Activated B cell treated with CpG ODN at 0.5 μM for 24 hours (primary cell): Measurements from ENCODE around the gene RAD9B. TPM values are rescaled to one million over a fixed set of nuclear protein-coding genes. Genes with fewer than 3 reads are reported as not detected.
"Not testable (repeated sequence)": the region's sequence is repeated elsewhere in the genome, so short reads cannot be mapped to it uniquely, and the experiment has no call there.

Source experiments
- ATAC-seq: fragments of 200-7000 bp; cut with Tn5 transposase; one replicate; pipeline ENCODE4 v1.10.0; 2021; ENCODE audit warnings: low read depth, mild to moderate bottlenecking, moderate library complexity
- CTCF ChIA-PET: fragments of 350-600 bp; sonication (Branson Sonifier 250); formaldehyde crosslinking; loops from one replicate; lab custom pipeline; 2021; ENCODE audit warnings: antibody characterized with exemption; lab: Charles Lee
- POLR2A ChIA-PET: fragments of 350-600 bp; sonication (Branson Sonifier 250); formaldehyde crosslinking; loops from one replicate; lab custom pipeline; 2021; ENCODE audit warnings: antibody characterized with exemption; lab: Charles Lee
- DNase-seq: peaks from one replicate; pipeline ENCODE4 v3.0.0; 2022
- H3K27ac Mint-ChIP-seq: one replicate; pipeline ENCODE4 v1.8.0; 2020; ENCODE audit warnings: mixed read lengths
- H3K27me3 Mint-ChIP-seq: one replicate; pipeline ENCODE4 v1.8.0; 2021; ENCODE audit warnings: mixed read lengths
- H3K36me3 Mint-ChIP-seq: one replicate; pipeline ENCODE4 v1.8.0; 2021; ENCODE audit warnings: low read depth, mixed read lengths
- H3K4me1 Mint-ChIP-seq: one replicate; pipeline ENCODE4 v1.8.0; 2021; ENCODE audit warnings: mixed read lengths
- H3K4me3 Mint-ChIP-seq: one replicate; pipeline ENCODE4 v1.8.0; 2020; ENCODE audit warnings: mild to moderate bottlenecking, mixed read lengths
- H3K9me3 Mint-ChIP-seq: one replicate; pipeline ENCODE4 v1.8.0; 2020; ENCODE audit warnings: mixed read lengths
- CTCF ChIP-seq: fragments of 200-600 bp; IDR thresholded peaks from one replicate; pipeline ENCODE4 v1.8.0; 2022; ENCODE audit warnings: antibody characterized with exemption, mild to moderate bottlenecking
- intact Hi-C: fragments of 100-400 bp; cut with micrococcal nuclease; formaldehyde crosslinking; loops from one replicate; pipeline ENCODE4 v1.15.1; 2024
- total RNA-seq: library from RNA; stranded (reverse); gene quantifications from 2 replicates; pipeline ENCODE4 v1.2.3, GENCODE V29; 2022

The RAD9B gene
- total RNA-seq, 1 donor from 2014 or later: 1.2 TPM

- no peaks in the 10 kb centered on the region for H3K9me3 Mint-ChIP-seq
- intact Hi-C loops: no loop called here
- peaks cover 83% of the 10 kb centered on the region for H3K36me3 Mint-ChIP-seq
- no peak for DNase-seq
- TF ChIP-seq CTCF: no peak
- no peak overlapping the region for H3K4me3 Mint-ChIP-seq
- ATAC-seq: no peak
- peaks cover 23% of the 10 kb centered on the region for H3K4me1 Mint-ChIP-seq
- ChIA-PET CTCF (interaction anchor here (1.8 kb wide), 1 partner anchor 61 kb away, joined by 4 read pairs; no protein-coding TSS in a partner anchor), POLR2A (interaction anchor here (1.7 kb wide), 1 partner anchor 89 kb away, joined by 5 read pairs; the partner anchor contains the start of gene ARPC3)
- no peaks in the 10 kb centered on the region for H3K27me3 Mint-ChIP-seq
- no peak overlapping the region for H3K27ac Mint-ChIP-seq
Observed at GRCh38 chr12:110538869-110539622, 36.9 kb downstream of the RAD9B start.

- DNase-seq (no peak), ATAC-seq (no peak)
- Mint-ChIP-seq H3K4me1 (peaks cover 23% of the 10 kb centered on the region), H3K36me3 (peaks cover 82% of the 10 kb centered on the region), H3K4me3 (no peak overlapping the region), H3K9me3 (no peaks in the 10 kb centered on the region), H3K27me3 (no peaks in the 10 kb centered on the region), H3K27ac (no peak overlapping the region)
- intact Hi-C loops: loop anchor here (5.0 kb wide), 1 partner anchor 37 kb away; no protein-coding TSS in a partner anchor
- ChIA-PET POLR2A (interaction anchor here (0.6 to 1.7 kb wide), 2 partner anchors 37 to 90 kb away, joined by 5 to 6 read pairs; partner anchors contain the start of gene ARPC3), CTCF (interaction anchor here (1.8 kb wide), 1 partner anchor 60 kb away, joined by 4 read pairs; no protein-coding TSS in a partner anchor)
- no peak for TF ChIP-seq CTCF
Observed at GRCh38 chr12:110540048-110540447, 37.9 kb downstream of the RAD9B start.

- no peaks in the 10 kb centered on the region for H3K27me3 Mint-ChIP-seq
- H3K36me3 Mint-ChIP-seq: peaks cover 78% of the 10 kb centered on the region
- peaks cover 39% of the 10 kb centered on the region for H3K4me1 Mint-ChIP-seq
- ATAC-seq: peak; percentile 42
- no peaks in the 10 kb centered on the region for H3K9me3 Mint-ChIP-seq
- POLR2A ChIA-PET: interaction anchor here (0.8 to 1.1 kb wide), 4 partner anchors 12 to 263 kb away, joined by 3 to 5 read pairs (median 3); partner anchors contain the start of genes ARPC3, RAD9B and VPS29
- intact Hi-C loops: loop anchor here (5.0 kb wide), 1 partner anchor 34 kb away; no protein-coding TSS in a partner anchor
- DNase-seq: no peak
- CTCF ChIA-PET: interaction anchor here (0.7 to 1.8 kb wide), 5 partner anchors 57 to 94 kb away, joined by 3 to 10 read pairs (median 4); partner anchors contain the start of genes ARPC3 and FAM216A
- H3K27ac Mint-ChIP-seq: peak overlapping the region; percentile 72
- H3K4me3 Mint-ChIP-seq: peak overlapping the region; percentile 9
- TF ChIP-seq CTCF: no peak
Observed at GRCh38 chr12:110543252-110543959, 41.3 kb downstream of the RAD9B start.

GRCh38 chr12:110543965-110544364 is 41.8 kb downstream of the RAD9B start:
- H3K27ac Mint-ChIP-seq: peak overlapping the region; percentile 72
- H3K36me3 Mint-ChIP-seq: peaks cover 78% of the 10 kb centered on the region
- no peaks in the 10 kb centered on the region for H3K27me3 Mint-ChIP-seq
- ChIA-PET POLR2A (interaction anchor here (1.0 to 1.1 kb wide), 3 partner anchors 12 to 263 kb away, joined by 3 to 5 read pairs (median 3); partner anchors contain the start of gene ARPC3), CTCF (interaction anchor here (1.0 to 1.8 kb wide), 3 partner anchors 56 to 94 kb away, joined by 3 to 10 read pairs (median 5); partner anchors contain the start of gene ARPC3)
- intact Hi-C loops: loop anchor here (5.0 kb wide), 1 partner anchor 33 kb away; no protein-coding TSS in a partner anchor
- peaks cover 38% of the 10 kb centered on the region for H3K4me1 Mint-ChIP-seq
- no peak for TF ChIP-seq CTCF
- H3K9me3 Mint-ChIP-seq: no peaks in the 10 kb centered on the region
- peak overlapping the region; percentile 9 for H3K4me3 Mint-ChIP-seq
- DNase-seq (no peak), ATAC-seq (no peak)

- DNase-seq, H3K4me3 Mint-ChIP-seq, ATAC-seq, H3K27ac Mint-ChIP-seq, POLR2A ChIA-PET, H3K27me3 Mint-ChIP-seq, H3K9me3 Mint-ChIP-seq: not testable (repeated sequence)
- Mint-ChIP-seq H3K4me1 (peaks cover 36% of the 10 kb centered on the region), H3K36me3 (peaks cover 73% of the 10 kb centered on the region)
- intact Hi-C loops: loop anchor here (5.0 kb wide), 1 partner anchor 33 kb away; no protein-coding TSS in a partner anchor
- CTCF ChIA-PET: interaction anchor here (1.2 kb wide), 1 partner anchor 55 kb away, joined by 3 read pairs; no protein-coding TSS in a partner anchor
Observed at GRCh38 chr12:110545259-110545658, 43.1 kb downstream of the RAD9B start.
